OCI-LY1 (cell line): Measurements from ENCODE around the gene ITIH3.

Experiments
- H2AFZ ChIP-seq: fragments of 200-600 bp; sonication (generic), shearing (Covaris generic); 2 replicates; pipeline ENCODE4 v1.6.0; 2014; ENCODE audit warnings: antibody characterized with exemption, mild to moderate bottlenecking, low read length
- H3F3A ChIP-seq: fragments of 200-600 bp; sonication (generic), shearing (Covaris generic); 2 replicates; pipeline ENCODE4 v1.6.0; 2014; ENCODE audit warnings: mild to moderate bottlenecking, antibody characterized with exemption, low read length, moderate library complexity; ENCODE audit not compliant: insufficient read depth
- H3K27ac ChIP-seq: fragments of 200-600 bp; sonication (generic); 2 replicates; pipeline ENCODE4 v1.5.1; 2014; ENCODE audit warnings: low read length, mixed run types, mild to moderate bottlenecking, low read depth; ENCODE audit not compliant: poor library complexity, severe bottlenecking
- H3K27me3 ChIP-seq: fragments of 200-600 bp; sonication (generic); 2 replicates; pipeline ENCODE4 v1.6.0; 2014; ENCODE audit warnings: antibody characterized with exemption, mild to moderate bottlenecking, low read length, moderate library complexity; ENCODE audit not compliant: insufficient read depth
- H3K36me3 ChIP-seq: fragments of 200-600 bp; sonication (generic); 2 replicates; pipeline ENCODE4 v1.6.1; 2014; ENCODE audit warnings: mild to moderate bottlenecking, antibody characterized with exemption, low read length, moderate library complexity, mixed read lengths; ENCODE audit not compliant: insufficient read depth
- H3K4me1 ChIP-seq: fragments of 200-600 bp; sonication (generic); 2 replicates; pipeline ENCODE4 v1.5.1; 2014; ENCODE audit warnings: mild to moderate bottlenecking, low read length, moderate library complexity; ENCODE audit not compliant: insufficient read depth, severe bottlenecking
- H3K4me2 ChIP-seq: fragments of 200-600 bp; sonication (generic), shearing (Covaris generic); 2 replicates; pipeline ENCODE4 v1.6.1; 2014; ENCODE audit warnings: low read length
- H3K4me3 ChIP-seq: fragments of 200-600 bp; sonication (generic); 2 replicates; pipeline ENCODE4 v1.5.1; 2014; ENCODE audit warnings: low read length, low read depth, mild to moderate bottlenecking, mixed read lengths; ENCODE audit not compliant: poor library complexity, severe bottlenecking
- H3K79me2 ChIP-seq: fragments of 200-600 bp; shearing (Covaris generic); 2 replicates; pipeline ENCODE4 v1.6.1; 2016; ENCODE audit warnings: mixed run types, low read length, mixed read lengths; ENCODE audit not compliant: insufficient read depth
- H3K9ac ChIP-seq: fragments of 200-600 bp; sonication (generic), shearing (Covaris generic); 2 replicates; pipeline ENCODE4 v1.6.1; 2014; ENCODE audit warnings: mild to moderate bottlenecking, low read length, mixed read lengths
- H3K9me2 ChIP-seq: fragments of 200-600 bp; sonication (generic), shearing (Covaris generic); 2 replicates; pipeline ENCODE4 v1.6.1; 2014; ENCODE audit warnings: low read depth, mild to moderate bottlenecking, low read length, mixed read lengths
- H3K9me3 ChIP-seq: fragments of 200-600 bp; shearing (Covaris generic); 2 replicates; pipeline ENCODE4 v1.6.1; 2014; ENCODE audit warnings: low read length, mixed read lengths
- H4K20me1 ChIP-seq: fragments of 200-600 bp; sonication (generic), shearing (Covaris generic); 2 replicates; pipeline ENCODE4 v1.6.0; 2016; ENCODE audit warnings: mild to moderate bottlenecking, low read length; ENCODE audit not compliant: insufficient read depth
- CTCF ChIP-seq: fragments of 200-600 bp; sonication (generic), shearing (Covaris generic); IDR thresholded peaks from 2 replicates; pipeline ENCODE4 v1.5.1; 2017; ENCODE audit warnings: mild to moderate bottlenecking, antibody characterized with exemption, low read length, moderate library complexity, mixed read lengths
- EZH2 ChIP-seq: fragments of 200-600 bp; sonication (generic), shearing (Covaris generic); IDR thresholded peaks from 2 replicates; pipeline ENCODE4 v1.8.0; 2017; ENCODE audit warnings: borderline replicate concordance, mixed run types, mild to moderate bottlenecking, antibody characterized with exemption, low read length, moderate library complexity, mixed read lengths

ITIH3 gene

GRCh38 chr3:52790741-52791140 is 3.9 kb upstream of the ITIH3 start:
- H3F3A ChIP-seq: no peaks in the 10 kb centered on the region
- H3K4me2 ChIP-seq: no peak overlapping the region
- TF ChIP-seq CTCF (no peak), EZH2 (no peak)
- no peaks in the 10 kb centered on the region for H3K9me2 ChIP-seq
- no peaks in the 10 kb centered on the region for H3K9me3 ChIP-seq
- H3K4me3 ChIP-seq: no peak overlapping the region
- no peaks in the 10 kb centered on the region for H3K27me3 ChIP-seq
- H4K20me1 ChIP-seq: no peaks in the 10 kb centered on the region
- H3K4me1 ChIP-seq: no peaks in the 10 kb centered on the region
- H3K27ac ChIP-seq: no peak overlapping the region
- no peak overlapping the region for H3K9ac ChIP-seq
- H3K79me2 ChIP-seq: no peaks in the 10 kb centered on the region
- H2AFZ ChIP-seq: no peak overlapping the region
- no peaks in the 10 kb centered on the region for H3K36me3 ChIP-seq

- no peak overlapping the region for H3K4me3 ChIP-seq
- H3K4me1 ChIP-seq: no peaks in the 10 kb centered on the region
- H3K9me3 ChIP-seq: no peaks in the 10 kb centered on the region
- no peaks in the 10 kb centered on the region for H3K79me2 ChIP-seq
- H3K4me2 ChIP-seq: no peak overlapping the region
- no peaks in the 10 kb centered on the region; the same call in 1 of the 2 replicates for H3K27me3 ChIP-seq
- no peaks in the 10 kb centered on the region for H3F3A ChIP-seq
- TF ChIP-seq CTCF: no peak
- no peak for TF ChIP-seq EZH2
- no peak overlapping the region for H3K27ac ChIP-seq
- H3K36me3 ChIP-seq: no peaks in the 10 kb centered on the region
- no peaks in the 10 kb centered on the region for H4K20me1 ChIP-seq
- no peak overlapping the region for H3K9ac ChIP-seq
- no peaks in the 10 kb centered on the region for H3K9me2 ChIP-seq
- no peak overlapping the region for H2AFZ ChIP-seq
Measured at GRCh38 chr3:52791366-52791765, 3.2 kb upstream of the ITIH3 start.

GRCh38 chr3:52791928-52792327 is 2.7 kb upstream of the ITIH3 start:
- no peak overlapping the region for H3K27ac ChIP-seq
- no peak overlapping the region for H3K4me2 ChIP-seq
- H3K79me2 ChIP-seq: no peaks in the 10 kb centered on the region

More at GRCh38 chr3:52791928-52792327, 2.7 kb upstream of the ITIH3 start:
- no peaks in the 10 kb centered on the region for H3K36me3 ChIP-seq
- H2AFZ ChIP-seq: no peak overlapping the region
- H3K4me1 ChIP-seq: no peaks in the 10 kb centered on the region
- H3K27me3 ChIP-seq: no peaks in the 10 kb centered on the region; the same call in 1 of the 2 replicates
- no peaks in the 10 kb centered on the region for H4K20me1 ChIP-seq
- no peak overlapping the region for H3K9ac ChIP-seq
- H3F3A ChIP-seq: no peaks in the 10 kb centered on the region
- H3K9me3 ChIP-seq: no peaks in the 10 kb centered on the region
- H3K4me3 ChIP-seq: no peak overlapping the region
- H3K9me2 ChIP-seq: no peaks in the 10 kb centered on the region
- no peak for TF ChIP-seq CTCF
- TF ChIP-seq EZH2: no peak
